ENCODE measurements around the gene SPINK7.

DNA sequence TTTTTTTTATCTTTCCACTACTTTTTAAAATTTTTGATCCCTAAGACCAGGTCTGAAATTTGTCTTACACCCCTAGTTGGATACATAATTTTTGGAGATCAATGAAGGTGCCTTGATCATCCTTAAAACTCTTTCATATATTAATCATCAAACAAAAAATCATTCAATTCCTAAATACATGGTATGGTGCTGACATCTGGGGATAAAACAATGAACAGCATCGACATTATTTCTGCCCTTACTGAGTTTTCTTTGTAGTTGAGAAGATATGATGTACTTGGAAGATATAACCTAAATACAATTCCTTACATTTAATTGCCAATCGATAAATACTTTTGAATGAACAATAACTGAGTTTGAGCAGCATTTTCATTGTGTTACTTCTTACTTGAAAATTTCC is 41.4 kb downstream of the SPINK7 start:
- TF ChIP-seq CTCF (IDR thresholded peaks at IDR 0.05; ENCODE audit: low read depth, low read length) (no peak), EZH2phosphoT487 (IDR thresholded peaks at IDR 0.05; ENCODE audit: low read depth) (no peak)
